NCI-H524 treated with DMSO at 0.1 percent for 48 hours (cell line): ENCODE results near the gene RNF208.

Experiments
- DNase-seq: peaks from one replicate; lab custom pipeline; 2025; lab: John Stamatoyannopoulos, UW

Gene RNF208

DNA sequence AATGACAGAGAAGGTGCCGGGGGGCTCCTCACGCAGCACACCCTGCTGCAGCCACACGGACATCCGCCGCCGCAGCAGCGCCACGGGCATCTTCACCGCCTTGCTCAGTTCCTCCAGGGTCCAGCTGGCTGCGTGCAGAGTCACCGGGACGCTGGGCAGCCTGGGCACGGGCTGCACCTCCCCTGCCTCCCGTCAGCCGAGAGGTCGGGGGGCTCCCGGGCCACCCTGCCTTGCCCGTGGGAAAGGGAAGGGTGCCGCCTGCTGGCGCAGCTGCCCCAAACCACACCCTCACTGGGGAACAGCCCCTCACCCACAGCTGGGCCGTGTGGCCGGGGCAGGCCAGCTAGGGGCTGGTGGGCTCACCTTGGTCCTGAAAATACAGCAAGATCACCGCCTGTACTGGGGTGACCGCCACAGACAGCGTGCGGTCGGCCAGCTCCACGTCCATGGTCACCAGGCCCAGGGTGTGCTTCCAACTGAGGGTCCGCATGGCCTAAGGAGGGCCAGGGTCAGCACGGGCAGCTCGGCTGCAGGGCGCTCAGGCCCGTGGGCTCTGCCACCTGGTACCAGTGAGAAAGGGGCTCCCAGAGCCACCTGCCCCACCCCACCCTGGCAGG, 46.6 kb downstream of the RNF208 start:
- no peak for DNase-seq

DNA sequence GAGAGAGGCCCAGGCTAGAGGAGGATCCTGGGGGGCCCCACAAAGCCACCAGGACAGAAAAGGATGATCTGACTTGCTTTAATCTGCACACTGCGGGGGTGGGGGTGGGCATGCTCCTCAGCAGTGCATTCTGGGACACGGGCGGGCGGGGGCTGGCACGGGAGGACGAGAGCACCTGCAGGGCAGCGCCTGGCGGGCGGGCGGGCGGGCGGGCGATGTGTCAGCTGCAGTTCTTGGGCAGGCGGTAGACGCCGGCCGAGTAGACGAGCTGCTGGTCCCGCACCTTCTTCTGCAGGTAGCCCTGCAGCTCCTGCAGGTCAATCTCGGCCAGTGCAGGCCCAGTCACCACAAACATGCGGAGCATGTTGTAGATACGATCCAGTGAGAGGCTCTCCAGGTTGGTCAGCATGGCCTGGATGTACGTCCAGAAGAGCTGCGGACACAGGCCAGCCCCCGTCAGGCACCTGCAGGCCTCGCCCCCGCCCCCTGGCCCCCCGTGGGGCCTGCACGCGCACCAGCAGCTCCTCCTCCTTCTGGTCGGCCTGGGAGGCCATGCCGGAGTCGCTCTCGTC, 47.2 kb downstream of the RNF208 start:
- DNase-seq = no peak

- DNase-seq = no peak
Measured at GRCh38 chr9:137173796-137174664, 48.0 kb downstream of the RNF208 start.

DNA sequence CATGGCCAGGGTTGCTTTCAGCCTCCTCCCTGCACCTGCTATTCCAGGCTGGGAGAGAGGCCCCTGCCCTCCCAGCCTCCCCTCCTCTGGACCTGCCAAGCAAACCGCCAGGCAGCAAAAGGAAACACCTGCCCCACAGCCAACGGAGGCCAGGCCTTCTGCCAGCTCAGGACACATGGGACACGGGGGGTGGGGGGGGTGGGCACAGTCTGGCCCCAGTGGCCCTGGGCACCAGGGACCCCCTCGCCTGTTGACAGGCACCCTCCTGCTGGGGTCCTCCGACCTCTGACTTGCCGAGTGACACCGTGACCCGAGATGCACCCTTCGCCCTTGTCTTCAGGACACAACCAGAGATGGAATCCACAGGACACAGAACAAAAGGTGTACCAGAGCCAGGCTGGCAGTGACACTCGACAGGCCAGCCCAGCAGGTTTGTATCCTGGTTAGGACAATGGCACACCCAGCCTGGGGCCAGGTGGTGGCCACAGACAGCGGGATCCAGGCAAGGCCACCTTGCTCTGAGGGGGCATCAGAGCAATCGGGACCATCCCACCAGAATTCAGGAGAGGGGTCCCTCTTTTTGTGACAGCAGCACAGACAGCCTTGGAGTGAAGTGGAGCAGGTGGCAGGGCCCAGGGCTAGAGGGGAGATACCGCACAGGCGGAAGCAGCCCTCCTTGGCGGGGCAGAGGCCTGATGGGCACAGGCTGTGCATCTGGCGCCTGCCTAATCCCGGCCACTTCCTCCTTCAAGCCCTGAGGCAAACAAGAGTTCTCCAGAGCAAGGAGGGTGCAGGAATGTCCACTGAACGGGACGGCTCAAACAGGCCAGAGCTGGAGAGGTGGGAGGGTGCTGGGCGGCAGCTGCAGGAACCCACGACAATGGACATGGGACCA, 48.9 kb downstream of the RNF208 start:
- peak; percentile 57 for DNase-seq

- DNase-seq = no peak
Measured at GRCh38 chr9:137171149-137171900, 50.7 kb downstream of the RNF208 start.

DNA sequence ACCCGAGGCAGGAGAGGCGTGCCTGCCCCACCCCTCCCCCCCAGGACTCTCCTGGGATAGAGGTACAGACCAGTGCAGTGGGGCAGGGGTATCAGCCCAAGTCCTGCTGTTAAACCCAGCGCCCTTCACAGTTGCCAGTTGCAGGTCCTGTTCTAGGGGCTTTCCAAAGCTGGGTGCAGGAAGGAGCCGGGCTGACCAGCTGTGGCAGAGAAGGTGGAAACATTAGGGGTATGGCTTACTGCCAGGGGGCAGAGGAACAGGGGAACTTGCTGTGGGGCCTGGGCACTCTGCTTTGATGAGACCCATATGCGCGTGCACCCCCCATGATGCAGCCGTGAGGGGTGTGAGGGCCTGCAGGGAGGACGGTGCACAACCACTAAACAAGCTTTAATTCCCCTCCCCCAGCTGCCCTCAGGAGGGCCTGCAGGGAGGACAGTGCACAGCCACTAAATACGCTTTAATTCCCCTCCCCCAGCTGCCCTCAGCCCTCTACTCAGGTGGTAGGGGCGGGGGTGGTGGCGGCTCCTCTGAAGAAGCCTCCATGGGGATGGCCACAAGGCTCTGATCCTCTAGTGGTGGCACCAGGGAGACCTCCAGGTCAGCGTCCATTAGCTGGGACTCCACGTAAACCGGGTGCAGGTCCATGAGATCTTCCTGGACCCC, 51.4 kb downstream of the RNF208 start:
- DNase-seq = no peak
